Peyer's patch (tissue), 4 donors: ENCODE data around the gene NFE2L1.

Source experiments
- POLR2A ChIP-seq, 2 donors: fragments of 450-650 bp; IDR thresholded peaks; one replicate each; pipeline ENCODE4 v1.5.1; 2017; ENCODE audit warnings: antibody characterized with exemption in 2 of 2, mild to moderate bottlenecking in 2 of 2, moderate library complexity in 2 of 2
- TF ChIP-seq, protein P1 (sequence below), 6 experiments: fragments of 450-650 bp in 4 of 6; fragments of 200-600 bp in 2 of 6; sonication (generic) in 1 of 6; IDR thresholded peaks; one replicate each; pipeline ENCODE4 v1.5.1; 2017 to 2019; ENCODE audit warnings: antibody characterized with exemption in 6 of 6, mild to moderate bottlenecking in 3 of 6, moderate library complexity in 1 of 6

DNA sequence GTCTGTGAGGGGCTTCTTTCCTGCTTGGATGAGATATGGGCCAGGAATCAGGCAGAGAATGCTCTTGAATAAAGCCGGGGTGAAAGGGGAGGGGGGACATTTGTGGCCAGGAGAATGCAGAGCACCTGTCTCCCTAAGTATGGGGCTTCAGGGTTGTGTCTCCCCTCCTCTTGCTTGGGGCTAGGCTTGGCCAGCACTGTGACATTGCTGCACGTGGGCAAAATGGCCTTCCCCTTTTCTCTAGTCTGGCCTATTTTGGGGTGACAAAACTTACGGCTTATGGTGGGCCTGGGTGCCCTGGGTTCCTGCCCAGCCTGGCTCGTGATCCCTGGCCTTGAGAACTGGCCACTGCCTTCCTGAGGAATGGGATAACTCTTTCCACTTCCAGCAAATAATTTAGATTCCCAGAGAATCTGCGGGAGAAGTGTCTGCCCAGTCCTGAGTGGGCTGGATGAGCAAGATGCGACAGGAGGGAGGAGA is 5.6 kb downstream of the NFE2L1 start:
- TF ChIP-seq, protein P1, sequence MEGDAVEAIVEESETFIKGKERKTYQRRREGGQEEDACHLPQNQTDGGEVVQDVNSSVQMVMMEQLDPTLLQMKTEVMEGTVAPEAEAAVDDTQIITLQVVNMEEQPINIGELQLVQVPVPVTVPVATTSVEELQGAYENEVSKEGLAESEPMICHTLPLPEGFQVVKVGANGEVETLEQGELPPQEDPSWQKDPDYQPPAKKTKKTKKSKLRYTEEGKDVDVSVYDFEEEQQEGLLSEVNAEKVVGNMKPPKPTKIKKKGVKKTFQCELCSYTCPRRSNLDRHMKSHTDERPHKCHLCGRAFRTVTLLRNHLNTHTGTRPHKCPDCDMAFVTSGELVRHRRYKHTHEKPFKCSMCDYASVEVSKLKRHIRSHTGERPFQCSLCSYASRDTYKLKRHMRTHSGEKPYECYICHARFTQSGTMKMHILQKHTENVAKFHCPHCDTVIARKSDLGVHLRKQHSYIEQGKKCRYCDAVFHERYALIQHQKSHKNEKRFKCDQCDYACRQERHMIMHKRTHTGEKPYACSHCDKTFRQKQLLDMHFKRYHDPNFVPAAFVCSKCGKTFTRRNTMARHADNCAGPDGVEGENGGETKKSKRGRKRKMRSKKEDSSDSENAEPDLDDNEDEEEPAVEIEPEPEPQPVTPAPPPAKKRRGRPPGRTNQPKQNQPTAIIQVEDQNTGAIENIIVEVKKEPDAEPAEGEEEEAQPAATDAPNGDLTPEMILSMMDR (IDR thresholded peaks at IDR 0.05): no peak
- TF ChIP-seq POLR2A (IDR thresholded peaks at IDR 0.05): no peak
